B cell (primary cell): ENCODE results near the gene CCL13. TPM values are rescaled to one million over a fixed set of nuclear protein-coding genes. Genes with fewer than 3 reads are reported as not detected.

Experiments
- ATAC-seq: fragments of 200-7000 bp; cut with Tn5 transposase; one replicate; pipeline ENCODE4 v1.10.0; 2021; ENCODE audit warnings: low read depth, mild to moderate bottlenecking, moderate number of reproducible peaks, moderate library complexity
- CTCF ChIA-PET: fragments of 350-600 bp; sonication (Branson Sonifier 250); formaldehyde crosslinking; loops from one replicate; lab custom pipeline; 2021; ENCODE audit warnings: antibody characterized with exemption, inconsistent platforms; lab: Charles Lee
- POLR2A ChIA-PET: fragments of 350-600 bp; sonication (Branson Sonifier 250); formaldehyde crosslinking; loops from one replicate; lab custom pipeline; 2021; ENCODE audit warnings: antibody characterized with exemption; lab: Charles Lee
- DNase-seq: peaks from one replicate; pipeline ENCODE4 v3.0.0; 2013
- H2AFZ ChIP-seq: 2 replicates; pipeline ENCODE4 v1.6.1; 2012; ENCODE audit warnings: mild to moderate bottlenecking, low read depth, low read length; ENCODE audit not compliant: insufficient read depth, poor library complexity, severe bottlenecking
- H3K27ac ChIP-seq, 2 donors: 1 replicate in 1 of 2; 2 replicates in 1 of 2; pipeline ENCODE4 v1.5.1; 2012 to 2013; ENCODE audit warnings: low read length in 2 of 2, mild to moderate bottlenecking in 2 of 2, moderate library complexity in 1 of 2
- H3K27me3 ChIP-seq, 4 experiments: fragments of 200-600 bp in 1 of 4; sonication (generic) in 1 of 4; replicated peaks in 1 of 4; 1 replicate in 2 of 4; 2 replicates in 2 of 4; pipeline versions ENCODE4 v1.6.1 to v1.7.0; 2013 to 2016; ENCODE audit warnings: low read length in 3 of 4, mild to moderate bottlenecking in 2 of 4, mixed read lengths in 1 of 4, moderate library complexity in 1 of 4; ENCODE audit not compliant: insufficient read depth in 4 of 4, control insufficient read depth in 3 of 4; ENCODE audit errors: control extremely low read depth in 1 of 4
- H3K36me3 ChIP-seq, 2 experiments: replicated peaks in 1 of 2; 1 replicate in 1 of 2; 2 replicates in 1 of 2; pipeline versions ENCODE4 v1.6.1 to v1.7.1; 2013; ENCODE audit warnings: low read length in 1 of 2; ENCODE audit not compliant: insufficient read depth in 2 of 2, control insufficient read depth in 1 of 2; ENCODE audit errors: control extremely low read depth in 1 of 2, extremely low read depth in 1 of 2
- H3K4me1 ChIP-seq, 2 donors: fragments of 200-600 bp in 1 of 2; sonication (generic) in 1 of 2; 1 replicate in 1 of 2; 2 replicates in 1 of 2; pipeline versions ENCODE4 v1.5.1 to v1.6.1; 2013 to 2017; ENCODE audit warnings: low read length in 2 of 2; ENCODE audit not compliant: control insufficient read depth in 2 of 2, insufficient read depth in 2 of 2
- H3K4me2 ChIP-seq: replicated peaks from 2 replicates; pipeline ENCODE3; 2012; ENCODE audit warnings: mild to moderate bottlenecking, low read depth, low read length; ENCODE audit not compliant: poor library complexity, severe bottlenecking
- H3K4me3 ChIP-seq, 5 experiments: fragments of 200-600 bp in 1 of 5; sonication (generic) in 1 of 5; 1 replicate in 3 of 5; 2 replicates in 2 of 5; pipeline versions ENCODE4 v1.5.1 to v1.7.0; 2011 to 2016; ENCODE audit warnings: low read length in 4 of 5, mild to moderate bottlenecking in 4 of 5, low read depth in 2 of 5, control low read depth in 1 of 5, moderate library complexity in 1 of 5; ENCODE audit not compliant: insufficient read depth in 1 of 5; ENCODE audit errors: control extremely low read depth in 1 of 5, extremely low read depth in 1 of 5
- H3K79me2 ChIP-seq: fragments of 200-600 bp; sonication (generic); one replicate; pipeline ENCODE4 v1.6.0; 2016; ENCODE audit warnings: low read length; ENCODE audit not compliant: control insufficient read depth, insufficient read depth
- H3K9ac ChIP-seq: fragments of 200-600 bp; sonication (generic); 2 replicates; pipeline ENCODE4 v1.6.1; 2017; ENCODE audit warnings: mild to moderate bottlenecking, low read length, moderate library complexity
- H3K9me3 ChIP-seq, 3 donors: one replicate each; pipeline versions ENCODE4 v1.6.1 to v1.7.1; 2013; ENCODE audit warnings: low read length in 2 of 3; ENCODE audit not compliant: control insufficient read depth in 2 of 3, insufficient read depth in 1 of 3; ENCODE audit errors: control extremely low read depth in 1 of 3
- H4K20me1 ChIP-seq: 2 replicates; pipeline ENCODE4 v1.6.0; 2012; ENCODE audit warnings: mild to moderate bottlenecking, low read length; ENCODE audit not compliant: insufficient read depth, control insufficient read depth, poor library complexity, severe bottlenecking
- H3K27ac Mint-ChIP-seq: one replicate; pipeline ENCODE4 v1.8.0; 2021; ENCODE audit warnings: mixed read lengths
- H3K27me3 Mint-ChIP-seq: one replicate; pipeline ENCODE4 v1.8.0; 2021; ENCODE audit warnings: mixed read lengths
- H3K4me1 Mint-ChIP-seq: one replicate; pipeline ENCODE4 v1.8.0; 2021; ENCODE audit warnings: mixed read lengths
- H3K4me3 Mint-ChIP-seq: one replicate; pipeline ENCODE4 v1.8.0; 2021; ENCODE audit warnings: mixed read lengths
- H3K9me3 Mint-ChIP-seq: one replicate; pipeline ENCODE4 v1.8.0; 2022; ENCODE audit warnings: mixed read lengths; ENCODE audit not compliant: insufficient read depth
- CTCF ChIP-seq: fragments of 200-600 bp; IDR thresholded peaks from one replicate; pipeline ENCODE4 v1.8.0; 2022; ENCODE audit warnings: antibody characterized with exemption, mild to moderate bottlenecking
- EZH2 ChIP-seq: IDR thresholded peaks from 2 replicates; pipeline ENCODE4 v1.6.1; 2012; ENCODE audit warnings: borderline replicate concordance, low read depth, mild to moderate bottlenecking, moderate library complexity, low read length; ENCODE audit not compliant: insufficient read depth, poor library complexity, severe bottlenecking
- WGBS: methylation state at CpG from one replicate; pipeline ENCODE4 v1.1.5; 2013; ENCODE audit warnings: missing lambda C conversion rate; ENCODE audit not compliant: insufficient coverage; 5-methylcytosine and 5-hydroxymethylcytosine counted together
- intact Hi-C: fragments of 100-400 bp; cut with micrococcal nuclease; formaldehyde crosslinking; loops from one replicate; pipeline ENCODE4 v1.10.0; 2022
- polyA plus RNA-seq: library from polyadenylated mRNA; depleted of rRNA; stranded (reverse); fragments of >200 nt; gene quantifications from 2 replicates; pipeline ENCODE4 v1.2.3, GENCODE V29; 2012
- total RNA-seq, 2 donors: library from RNA; stranded (reverse); fragments of 120-200 nt in 1 of 2; gene quantifications; 1 replicate in 1 of 2; 2 replicates in 1 of 2; pipeline versions ENCODE4 v1.2.3 to v1.2.4, GENCODE V29; 2013 to 2022

CCL13 gene
- total and polyA plus RNA-seq, 2 donors (not counting 1 experiment from before 2014, with no cell fraction given) = not detected

- H3K4me1 Mint-ChIP-seq = peaks cover 20% of the 10 kb centered on the region
- H3K4me3 ChIP-seq = no peak overlapping the region
- POLR2A ChIA-PET = no interaction called here
- peaks cover 8% of the 10 kb centered on the region for H3K27me3 Mint-ChIP-seq
- no peak overlapping the region for H3K27ac Mint-ChIP-seq
- H3K36me3 ChIP-seq = no peaks in the 10 kb centered on the region
- intact Hi-C loops = no loop called here
- peaks cover 6 to 24% of the 10 kb centered on the region in 2 donors for H3K4me1 ChIP-seq
- H3K4me2 ChIP-seq = no peak overlapping the region
- no peaks in the 10 kb centered on the region for H4K20me1 ChIP-seq
- no peak overlapping the region for H3K9ac ChIP-seq
- ATAC-seq = no peak
- H3K9me3 ChIP-seq = no peaks in the 10 kb centered on the region
- no peak overlapping the region for H3K4me3 Mint-ChIP-seq
- TF ChIP-seq EZH2 = no peak
- no peak for TF ChIP-seq CTCF
- H3K27ac ChIP-seq = no peak overlapping the region
- H2AFZ ChIP-seq = no peak overlapping the region
- 95% methylated on average over 5 of the region's 5 CpGs for WGBS
- H3K9me3 Mint-ChIP-seq = no peaks in the 10 kb centered on the region
- H3K27me3 ChIP-seq = peaks cover 0 to 4% (median 0%) of the 10 kb centered on the region in 4 experiments
- H3K79me2 ChIP-seq = no peaks in the 10 kb centered on the region
- DNase-seq = no peak
- CTCF ChIA-PET = interaction anchor here (1.0 kb wide), 1 partner anchor 9 kb away, joined by 3 read pairs; no protein-coding TSS in a partner anchor
Measured at GRCh38 chr17:34386343-34386696, 30.0 kb downstream of the CCL13 start.

- H3K27ac Mint-ChIP-seq = no peak overlapping the region
- Histone ChIP-seq H3K4me2 (no peak overlapping the region), H3K4me3 (no peak overlapping the region), H3K27ac (no peak overlapping the region), H3K9ac (no peak overlapping the region), H3K79me2 (no peaks in the 10 kb centered on the region), H3K36me3 (no peaks in the 10 kb centered on the region), H4K20me1 (no peaks in the 10 kb centered on the region), H3K27me3 (peaks cover 0 to 4% (median 0%) of the 10 kb centered on the region in 4 experiments), H2AFZ (no peak overlapping the region), H3K9me3 (no peaks in the 10 kb centered on the region), H3K4me1 (peaks cover 6 to 24% of the 10 kb centered on the region in 2 donors)
- intact Hi-C loops = no loop called here
- ChIA-PET CTCF (interaction anchor here (1.0 to 1.4 kb wide), 3 partner anchors 10 to 33 kb away, joined by 3 read pairs; no protein-coding TSS in a partner anchor), POLR2A (no interaction called here)
- DNase-seq (no peak), ATAC-seq (no peak)
- H3K4me3 Mint-ChIP-seq = no peak overlapping the region
- no peaks in the 10 kb centered on the region for H3K9me3 Mint-ChIP-seq
- WGBS = 89% methylated on average over 3 of the region's 5 CpGs
- peaks cover 8% of the 10 kb centered on the region for H3K27me3 Mint-ChIP-seq
- TF ChIP-seq EZH2 (no peak), CTCF (no peak)
- peaks cover 17% of the 10 kb centered on the region for H3K4me1 Mint-ChIP-seq
Measured at GRCh38 chr17:34386697-34387550, 30.6 kb downstream of the CCL13 start.
